GM21360 (cell line): ENCODE data around the gene HEPACAM2.
A peak's percentile ranks its signal among the peaks of the same experiment; 100 is the strongest.

ENCODE experiments used
- ATAC-seq: cut with Tn5 transposase; IDR thresholded peaks from one replicate; pipeline ENCODE4 v1.9.1; 2021; ENCODE audit warnings: mild to moderate bottlenecking, moderate library complexity; ENCODE audit not compliant: unreplicated experiment

HEPACAM2 gene

DNA sequence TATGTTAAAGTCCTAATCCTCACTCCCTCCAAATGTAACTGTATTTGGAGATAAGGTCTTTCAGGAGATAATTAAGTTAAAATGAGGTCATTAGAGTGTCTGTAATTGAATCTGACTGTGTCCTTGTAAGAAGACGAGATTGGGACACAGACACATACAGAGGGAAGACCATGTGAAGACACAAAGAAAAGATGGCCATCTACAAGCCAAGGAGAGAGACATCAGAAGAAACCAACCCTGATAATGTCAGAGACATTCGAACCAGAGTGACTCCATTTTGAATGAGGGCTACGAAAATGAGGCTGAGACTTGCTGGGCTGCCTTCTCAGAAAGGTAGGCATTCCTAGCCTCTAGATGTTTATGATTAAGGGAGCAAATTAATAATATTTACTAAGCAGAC lies 77.5 kb downstream of the HEPACAM2 start:
- ATAC-seq = no peak

GRCh38 chr7:93148144-93148543 lies 78.1 kb downstream of the HEPACAM2 start, which contains the start of gene SAMD9L:
Gene SAMD9L, minus strand, starts transcription at chr7:93148385. Its CDS starts 12,414 bp downstream, at chr7:93135971.
- peak; percentile 52 for ATAC-seq

DNA sequence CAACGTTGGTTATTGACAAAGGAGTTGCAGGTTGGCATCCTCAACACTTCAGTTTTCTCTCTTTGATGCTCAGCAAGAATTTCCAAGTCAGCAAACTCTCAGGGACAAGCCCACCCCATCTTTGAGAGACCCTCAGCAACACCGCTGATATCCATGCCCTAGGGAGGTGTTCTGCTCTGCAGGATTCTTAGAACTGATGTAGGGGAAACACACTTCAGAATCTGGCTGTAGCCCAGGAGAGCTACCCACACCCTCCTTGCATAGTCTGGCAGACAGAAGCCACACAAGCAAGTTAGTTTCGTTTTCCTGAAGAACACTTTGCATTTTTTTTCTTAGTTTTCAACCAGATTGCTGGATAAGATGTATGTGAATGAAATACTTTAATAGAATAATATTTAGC lies 78.9 kb downstream of the HEPACAM2 start:
- peak; percentile 78 for ATAC-seq

DNA sequence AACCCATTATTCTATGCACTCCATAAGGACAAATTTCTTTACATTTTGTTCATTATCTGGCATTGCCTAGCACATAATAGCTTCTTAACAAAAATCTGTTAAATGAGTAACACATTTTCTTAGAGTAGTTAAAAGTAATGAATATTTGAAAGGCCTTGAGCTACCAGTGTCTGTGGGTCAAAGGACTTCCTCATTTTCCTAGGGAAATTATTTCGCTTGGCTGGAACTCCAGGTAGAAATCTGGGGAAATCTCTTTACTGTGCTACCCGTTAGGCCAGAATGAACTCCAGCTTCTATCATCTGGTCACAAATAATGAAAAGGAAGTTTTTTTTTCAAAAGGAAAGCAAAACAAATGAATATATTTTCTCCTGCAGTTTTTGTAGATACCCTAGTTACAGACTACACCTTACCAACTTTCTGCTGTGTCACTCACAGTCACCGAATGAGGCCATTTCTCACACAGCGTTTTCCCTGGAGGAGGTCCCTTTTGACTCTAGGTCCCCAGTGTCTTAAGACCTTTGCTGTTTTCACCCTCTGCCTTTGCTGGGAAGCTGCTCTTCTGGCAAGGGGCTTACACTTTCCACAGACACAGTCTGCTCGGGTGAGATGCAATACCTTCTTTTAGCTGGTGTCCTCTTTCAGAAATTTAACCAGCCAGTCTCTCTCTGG lies 79.7 kb downstream of the HEPACAM2 start:
- ATAC-seq = peak; percentile 35

GRCh38 chr7:93146036-93146435 lies 80.2 kb downstream of the HEPACAM2 start:
- no peak for ATAC-seq

- ATAC-seq = no peak
These were observed 80.9 kb downstream of the HEPACAM2 start for GRCh38 chr7:93145354-93145753.

- ATAC-seq = no peak
These were observed 84.1 kb downstream of the HEPACAM2 start for GRCh38 chr7:93142127-93142526.

DNA sequence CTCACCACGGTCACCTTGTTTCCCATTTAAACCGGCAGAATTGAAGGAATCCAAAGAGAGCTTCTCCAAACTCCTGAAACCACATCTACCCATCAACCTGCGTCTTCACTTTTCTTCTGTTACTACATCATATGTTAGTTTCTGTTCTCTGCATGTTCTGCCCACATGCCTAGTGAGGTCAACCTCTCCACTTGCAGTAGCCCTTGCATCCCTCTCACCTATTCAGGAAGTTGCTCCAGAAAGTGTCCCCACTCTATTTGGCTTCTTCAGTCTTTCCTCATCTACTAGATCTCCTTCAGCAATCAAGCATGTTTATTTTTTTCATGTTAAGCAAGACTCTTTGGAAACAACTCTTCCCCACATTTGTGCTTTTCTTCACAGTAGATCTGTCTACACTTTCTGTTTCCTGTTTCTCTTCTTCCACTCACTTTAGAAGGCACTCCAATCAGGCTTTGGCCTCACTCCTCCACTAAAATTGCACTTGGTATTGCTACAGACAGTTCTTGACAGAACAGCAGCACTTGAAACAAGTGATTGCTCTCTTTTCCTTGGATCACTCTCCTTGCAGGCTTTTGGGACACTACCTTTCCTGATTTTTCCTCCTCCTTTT lies 85.6 kb downstream of the HEPACAM2 start:
- ATAC-seq = no peak

- no peak for ATAC-seq
These were observed 87.7 kb downstream of the HEPACAM2 start for GRCh38 chr7:93138576-93138975.
